Panc1 (cell line): Measurements from ENCODE around the gene TTLL10. TPM values are rescaled to one million over a fixed set of nuclear protein-coding genes. Genes with fewer than 3 reads are reported as not detected.

ENCODE experiments used
- ATAC-seq: fragments of 200-7000 bp; cut with Tn5 transposase; 2 replicates; pipeline ENCODE4 v1.9.1; 2020; ENCODE audit warnings: mild to moderate bottlenecking, moderate library complexity
- BruUV-seq: library from RNA; stranded (reverse); fragments of 400-500 nt; replicated peaks from 2 replicates; lab custom pipeline; 2021; lab: Mats Ljungman, UMichigan
- CTCF ChIA-PET: fragments of 300-600 bp; sonication (Branson Sonifier 250); formaldehyde crosslinking; loops from one replicate; lab custom pipeline; 2022; ENCODE audit warnings: antibody characterized with exemption; lab: Charles Lee
- POLR2A ChIA-PET: fragments of 300-600 bp; sonication (Branson Sonifier 250); formaldehyde crosslinking; loops from one replicate; lab custom pipeline; 2022; ENCODE audit warnings: antibody characterized with exemption; lab: Charles Lee
- DNase-seq: peaks from one replicate; pipeline ENCODE4 v3.0.0-alpha.2; 2010; ENCODE audit warnings: low read depth, low spot score
- H3K27ac ChIP-seq: 2 replicates; pipeline ENCODE4 v1.5.1; 2011; ENCODE audit warnings: mild to moderate bottlenecking, low read length, inconsistent platforms
- H3K27me3 ChIP-seq: fragments of 200-500 bp; sonication (Bioruptor generic); 2 replicates; pipeline ENCODE4 v1.6.0; 2014; ENCODE audit warnings: low read length, inconsistent platforms; ENCODE audit not compliant: control insufficient read depth, insufficient read depth
- H3K36me3 ChIP-seq: fragments of 200-500 bp; sonication (Bioruptor generic); 2 replicates; pipeline ENCODE4 v1.5.1; 2014; ENCODE audit warnings: inconsistent platforms, mild to moderate bottlenecking, low read length, moderate library complexity; ENCODE audit not compliant: control insufficient read depth, insufficient read depth
- H3K4me1 ChIP-seq: 2 replicates; pipeline ENCODE4 v1.5.1; 2011; ENCODE audit warnings: inconsistent platforms, mild to moderate bottlenecking, low read length, moderate library complexity; ENCODE audit not compliant: control insufficient read depth, insufficient read depth
- H3K4me3 ChIP-seq, 2 experiments: 2 replicates each; pipeline ENCODE4 v1.5.1; 2011 to 2012; ENCODE audit warnings: low read depth in 2 of 2, low read length in 2 of 2, mild to moderate bottlenecking in 2 of 2, inconsistent platforms in 1 of 2, moderate library complexity in 1 of 2
- H3K9me3 ChIP-seq: fragments of 200-500 bp; sonication (Bioruptor generic); 2 replicates; pipeline ENCODE4 v1.5.1; 2014; ENCODE audit warnings: low read depth, mild to moderate bottlenecking, inconsistent platforms, low read length, moderate library complexity; ENCODE audit not compliant: control insufficient read depth, insufficient read depth
- POLR2AphosphoS5 ChIP-seq: IDR thresholded peaks from 2 replicates; pipeline ENCODE4 v1.6.1; 2012; ENCODE audit warnings: mild to moderate bottlenecking, low read depth, low read length, moderate library complexity
- SIN3A ChIP-seq: IDR thresholded peaks from 2 replicates; pipeline ENCODE4 v1.6.1; 2012; ENCODE audit warnings: low read depth, mild to moderate bottlenecking, low read length, moderate library complexity, borderline replicate concordance; ENCODE audit not compliant: insufficient read depth
- TCF7L2 ChIP-seq: IDR thresholded peaks from 2 replicates; pipeline ENCODE4 v1.6.1; 2011; ENCODE audit warnings: mild to moderate bottlenecking, low read depth, low read length, inconsistent platforms
- in situ Hi-C: cut with HindIII; loops from 2 replicates; pipeline ENCODE4 v1.10.0; 2016; ENCODE audit warnings: low sequenced_read_pairs, low pct_unique_long_range_greater_than_20kb
- intact Hi-C: fragments of 100-400 bp; cut with micrococcal nuclease; formaldehyde crosslinking; loops from one replicate; pipeline ENCODE4 v1.10.0; 2022; ENCODE audit not compliant: unreplicated experiment
- total RNA-seq: library from RNA; stranded (reverse); gene quantifications from one replicate; pipeline ENCODE4 v1.2.1, GENCODE V29; 2021; ENCODE audit not compliant: unreplicated experiment
- TF ChIP-seq, protein P1 (sequence below): fragments of 450-650 bp; IDR thresholded peaks from 2 replicates; pipeline ENCODE4 v1.5.1; 2017; ENCODE audit warnings: mild to moderate bottlenecking
- TF ChIP-seq, protein P2 (sequence below), 2 experiments: IDR thresholded peaks; 2 replicates each; pipeline ENCODE4 v1.6.1; 2011 to 2012; ENCODE audit warnings: low read depth in 2 of 2, control low read depth in 1 of 2, low read length in 1 of 2, mild to moderate bottlenecking in 1 of 2, moderate library complexity in 1 of 2; ENCODE audit not compliant: insufficient read depth in 1 of 2

The TTLL10 gene
- total RNA-seq, 1 experiment from 2014 or later, result not detected

DNA sequence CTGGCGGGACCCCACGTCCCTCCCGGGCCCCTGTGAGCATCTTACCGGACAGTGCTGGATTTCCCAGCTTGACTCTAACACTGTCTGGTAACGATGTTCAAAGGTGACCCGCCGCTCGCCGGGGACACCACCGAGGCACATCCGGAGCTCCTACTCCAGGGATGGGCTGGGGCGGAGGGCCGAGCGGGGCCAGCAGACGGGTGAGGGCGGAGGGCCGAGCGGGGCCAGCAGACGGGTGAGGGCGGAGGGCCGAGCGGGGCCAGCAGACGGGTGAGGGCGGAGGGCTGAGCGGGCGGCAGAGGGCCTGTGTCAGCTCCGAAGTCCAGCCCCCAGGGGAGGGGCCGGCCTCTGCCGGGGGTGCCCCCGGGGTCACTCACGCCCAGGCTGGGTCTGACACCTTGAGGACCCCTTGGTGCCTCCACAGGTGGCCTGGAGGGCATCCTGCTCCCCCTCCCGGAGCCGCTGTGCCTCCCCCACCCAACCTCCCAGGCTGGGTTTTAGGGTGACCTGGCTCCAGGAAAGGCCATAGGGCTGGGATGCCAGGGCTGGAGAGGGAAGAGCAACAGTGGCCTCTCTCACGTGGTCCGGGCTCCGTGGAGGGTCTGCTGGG is 5.7 kb upstream of the TTLL10 start:
- POLR2A ChIA-PET, result no interaction called here
- Histone ChIP-seq H3K36me3 (no peaks in the 10 kb centered on the region), H3K27me3 (no peaks in the 10 kb centered on the region), H3K4me3 (no peak overlapping the region), H3K4me1 (no peaks in the 10 kb centered on the region), H3K9me3 (no peaks in the 10 kb centered on the region), H3K27ac (no peak overlapping the region)
- BruUV-seq, result no TSS peak
- intact Hi-C loops, result no loop called here
- no peak for ATAC-seq
- in situ Hi-C loops, result no loop called here
- DNase-seq, result no peak
- CTCF ChIA-PET, result no interaction called here
- TF ChIP-seq POLR2AphosphoS5 (no peak), TCF7L2 (no peak), SIN3A (no peak)
- TF ChIP-seq, protein P1, sequence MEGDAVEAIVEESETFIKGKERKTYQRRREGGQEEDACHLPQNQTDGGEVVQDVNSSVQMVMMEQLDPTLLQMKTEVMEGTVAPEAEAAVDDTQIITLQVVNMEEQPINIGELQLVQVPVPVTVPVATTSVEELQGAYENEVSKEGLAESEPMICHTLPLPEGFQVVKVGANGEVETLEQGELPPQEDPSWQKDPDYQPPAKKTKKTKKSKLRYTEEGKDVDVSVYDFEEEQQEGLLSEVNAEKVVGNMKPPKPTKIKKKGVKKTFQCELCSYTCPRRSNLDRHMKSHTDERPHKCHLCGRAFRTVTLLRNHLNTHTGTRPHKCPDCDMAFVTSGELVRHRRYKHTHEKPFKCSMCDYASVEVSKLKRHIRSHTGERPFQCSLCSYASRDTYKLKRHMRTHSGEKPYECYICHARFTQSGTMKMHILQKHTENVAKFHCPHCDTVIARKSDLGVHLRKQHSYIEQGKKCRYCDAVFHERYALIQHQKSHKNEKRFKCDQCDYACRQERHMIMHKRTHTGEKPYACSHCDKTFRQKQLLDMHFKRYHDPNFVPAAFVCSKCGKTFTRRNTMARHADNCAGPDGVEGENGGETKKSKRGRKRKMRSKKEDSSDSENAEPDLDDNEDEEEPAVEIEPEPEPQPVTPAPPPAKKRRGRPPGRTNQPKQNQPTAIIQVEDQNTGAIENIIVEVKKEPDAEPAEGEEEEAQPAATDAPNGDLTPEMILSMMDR, result no peak
- TF ChIP-seq, protein P2, sequence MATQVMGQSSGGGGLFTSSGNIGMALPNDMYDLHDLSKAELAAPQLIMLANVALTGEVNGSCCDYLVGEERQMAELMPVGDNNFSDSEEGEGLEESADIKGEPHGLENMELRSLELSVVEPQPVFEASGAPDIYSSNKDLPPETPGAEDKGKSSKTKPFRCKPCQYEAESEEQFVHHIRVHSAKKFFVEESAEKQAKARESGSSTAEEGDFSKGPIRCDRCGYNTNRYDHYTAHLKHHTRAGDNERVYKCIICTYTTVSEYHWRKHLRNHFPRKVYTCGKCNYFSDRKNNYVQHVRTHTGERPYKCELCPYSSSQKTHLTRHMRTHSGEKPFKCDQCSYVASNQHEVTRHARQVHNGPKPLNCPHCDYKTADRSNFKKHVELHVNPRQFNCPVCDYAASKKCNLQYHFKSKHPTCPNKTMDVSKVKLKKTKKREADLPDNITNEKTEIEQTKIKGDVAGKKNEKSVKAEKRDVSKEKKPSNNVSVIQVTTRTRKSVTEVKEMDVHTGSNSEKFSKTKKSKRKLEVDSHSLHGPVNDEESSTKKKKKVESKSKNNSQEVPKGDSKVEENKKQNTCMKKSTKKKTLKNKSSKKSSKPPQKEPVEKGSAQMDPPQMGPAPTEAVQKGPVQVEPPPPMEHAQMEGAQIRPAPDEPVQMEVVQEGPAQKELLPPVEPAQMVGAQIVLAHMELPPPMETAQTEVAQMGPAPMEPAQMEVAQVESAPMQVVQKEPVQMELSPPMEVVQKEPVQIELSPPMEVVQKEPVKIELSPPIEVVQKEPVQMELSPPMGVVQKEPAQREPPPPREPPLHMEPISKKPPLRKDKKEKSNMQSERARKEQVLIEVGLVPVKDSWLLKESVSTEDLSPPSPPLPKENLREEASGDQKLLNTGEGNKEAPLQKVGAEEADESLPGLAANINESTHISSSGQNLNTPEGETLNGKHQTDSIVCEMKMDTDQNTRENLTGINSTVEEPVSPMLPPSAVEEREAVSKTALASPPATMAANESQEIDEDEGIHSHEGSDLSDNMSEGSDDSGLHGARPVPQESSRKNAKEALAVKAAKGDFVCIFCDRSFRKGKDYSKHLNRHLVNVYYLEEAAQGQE (IDR thresholded peaks at IDR 0.05; ENCODE audit: insufficient read depth in 1 of 2, low read depth in 2 of 2, low read length in 1 of 2), result no peak

DNA sequence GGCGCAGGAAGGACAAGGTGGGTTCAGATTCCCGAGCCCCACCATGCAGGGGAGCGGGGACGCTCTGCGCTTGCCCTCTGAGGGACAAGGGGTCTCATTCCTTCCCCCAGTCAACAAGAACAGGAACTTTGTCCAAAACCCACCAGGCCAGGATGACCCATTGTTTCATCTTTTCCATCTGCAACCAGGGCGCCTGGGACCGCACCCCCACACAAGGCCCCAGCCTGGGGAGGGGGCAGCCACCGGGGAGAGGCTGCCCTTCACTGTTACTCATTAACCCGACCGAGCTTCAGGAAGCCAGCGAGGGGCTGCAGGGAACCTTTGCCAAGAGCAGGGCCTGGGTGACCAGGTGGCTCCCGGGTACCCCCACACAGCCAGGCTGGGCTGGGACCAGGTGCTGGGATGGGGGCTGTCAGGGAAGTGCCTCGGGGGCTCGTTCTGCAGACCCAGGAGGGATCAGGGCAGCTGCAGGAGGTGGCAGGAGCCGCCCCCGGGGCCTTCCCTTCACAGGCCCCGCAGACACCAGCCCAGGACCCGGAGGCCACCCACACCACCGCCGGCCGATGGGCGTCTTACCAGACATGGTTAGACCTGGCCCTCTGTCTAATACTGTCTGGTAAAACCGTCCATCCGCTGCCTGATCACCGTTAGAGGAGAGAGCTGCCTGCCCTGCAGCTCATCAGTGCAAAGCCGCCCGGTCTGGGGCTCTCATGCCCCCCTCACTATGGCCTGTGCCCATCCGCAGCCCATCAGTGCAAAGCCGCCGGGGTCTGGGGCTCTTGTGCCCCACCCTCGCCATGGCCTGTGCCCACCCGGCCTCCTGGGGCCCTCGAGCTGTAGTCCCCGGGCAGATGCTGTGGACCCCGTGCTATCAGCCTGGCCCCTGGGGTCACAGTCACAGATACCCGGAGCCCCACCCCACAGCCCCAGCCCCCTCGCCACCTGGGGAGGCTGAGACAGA is 4.9 kb upstream of the TTLL10 start:
- no peak for DNase-seq
- intact Hi-C loops (no loop called here), in situ Hi-C loops (no loop called here)
- BruUV-seq, result no TSS peak
- Histone ChIP-seq H3K36me3 (no peaks in the 10 kb centered on the region), H3K27ac (no peak overlapping the region), H3K27me3 (no peaks in the 10 kb centered on the region), H3K4me1 (no peaks in the 10 kb centered on the region), H3K4me3 (no peak overlapping the region), H3K9me3 (no peaks in the 10 kb centered on the region)
- CTCF ChIA-PET, result interaction anchor here (0.7 kb wide), 1 partner anchor 8 kb away, joined by 4 read pairs; no protein-coding TSS in a partner anchor
- POLR2A ChIA-PET, result no interaction called here
- ATAC-seq, result peak; percentile 59
- TF ChIP-seq, protein P2 (IDR thresholded peaks at IDR 0.05; ENCODE audit: insufficient read depth in 1 of 2, low read depth in 2 of 2, low read length in 1 of 2), result no peak
- TF ChIP-seq TCF7L2, result no peak
- TF ChIP-seq POLR2AphosphoS5, result no peak
- TF ChIP-seq SIN3A, result no peak
- TF ChIP-seq, protein P1, result no peak
